LoVo (cell line): ENCODE data around the gene MYO5C.

Source experiments
- DNase-seq: peaks from one replicate; pipeline ENCODE4 v3.0.0-alpha.2; 2016; ENCODE audit warnings: low spot score

Gene MYO5C

DNA sequence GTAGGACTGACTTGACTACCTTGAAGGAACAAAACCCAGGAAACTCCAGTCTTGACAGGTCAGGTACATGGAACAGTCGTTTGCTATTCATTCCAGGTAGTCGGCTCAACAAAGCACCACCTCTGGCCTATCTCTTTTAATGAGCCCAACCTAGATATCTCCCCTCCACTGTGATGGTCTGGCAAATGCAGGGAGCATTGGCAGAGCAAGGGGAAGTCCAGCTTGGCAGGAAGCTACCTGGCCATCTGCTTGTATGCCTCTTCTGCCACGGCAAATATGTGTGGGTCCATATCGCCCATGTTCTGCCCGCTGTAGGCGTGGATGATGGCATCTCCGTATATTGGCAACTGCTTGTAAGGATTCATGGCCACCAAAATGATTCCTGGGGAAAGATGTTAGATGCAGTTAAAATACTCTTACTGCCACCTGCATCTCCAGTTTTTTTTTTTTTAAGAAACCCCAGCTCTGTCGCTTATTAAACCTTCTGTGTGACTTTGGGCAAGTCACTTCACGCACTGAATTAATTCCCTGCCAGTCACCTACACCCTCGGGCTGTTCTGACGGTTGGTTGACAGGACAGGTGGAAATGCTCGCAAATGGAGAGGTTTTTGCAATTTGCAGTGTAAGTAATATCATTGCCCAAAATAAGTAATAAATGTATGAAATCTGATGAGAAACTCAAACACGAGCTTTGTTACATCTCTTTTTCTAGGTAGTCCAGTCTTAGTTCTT is 16.8 kb downstream of the MYO5C start:
- DNase-seq: no peak

DNA sequence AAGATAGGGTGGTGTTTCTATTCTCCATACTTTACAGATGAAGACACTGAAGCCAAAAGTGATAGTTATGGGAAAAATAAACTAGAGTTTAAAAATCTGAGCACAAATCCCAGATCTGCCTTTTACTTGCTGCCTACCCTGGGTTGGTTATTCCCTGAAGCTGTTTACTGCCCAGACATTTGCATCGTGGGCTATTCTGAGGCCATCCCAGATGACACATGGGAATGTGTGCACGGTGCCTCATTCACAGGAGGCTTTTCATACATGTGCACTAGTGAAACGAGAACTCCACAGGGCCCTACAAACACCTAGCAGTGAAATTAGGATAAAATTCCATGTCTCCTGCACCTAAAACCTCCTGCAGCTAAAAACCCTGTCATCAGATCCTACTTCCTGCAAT is 17.5 kb downstream of the MYO5C start:
- DNase-seq: no peak

DNA sequence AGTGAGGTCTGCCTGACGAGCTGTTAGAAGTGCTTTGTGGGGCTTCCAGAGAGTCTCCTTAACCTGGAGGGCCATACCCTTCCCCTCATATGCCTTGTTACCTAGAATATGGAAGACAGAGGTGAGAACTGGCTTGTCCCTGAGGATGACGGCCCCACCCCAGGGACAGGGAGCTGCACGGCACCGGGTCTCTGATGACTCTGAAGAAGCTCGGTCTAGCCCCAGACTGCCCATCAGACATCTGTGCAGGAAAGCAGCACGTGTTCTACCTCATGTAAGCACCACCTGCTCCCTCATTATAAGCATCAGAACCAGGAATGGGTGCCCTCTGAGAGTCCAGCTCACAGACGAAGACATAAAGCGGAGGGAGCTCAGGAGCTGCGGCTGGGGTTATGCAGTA is 18.0 kb downstream of the MYO5C start:
- no peak for DNase-seq

DNA sequence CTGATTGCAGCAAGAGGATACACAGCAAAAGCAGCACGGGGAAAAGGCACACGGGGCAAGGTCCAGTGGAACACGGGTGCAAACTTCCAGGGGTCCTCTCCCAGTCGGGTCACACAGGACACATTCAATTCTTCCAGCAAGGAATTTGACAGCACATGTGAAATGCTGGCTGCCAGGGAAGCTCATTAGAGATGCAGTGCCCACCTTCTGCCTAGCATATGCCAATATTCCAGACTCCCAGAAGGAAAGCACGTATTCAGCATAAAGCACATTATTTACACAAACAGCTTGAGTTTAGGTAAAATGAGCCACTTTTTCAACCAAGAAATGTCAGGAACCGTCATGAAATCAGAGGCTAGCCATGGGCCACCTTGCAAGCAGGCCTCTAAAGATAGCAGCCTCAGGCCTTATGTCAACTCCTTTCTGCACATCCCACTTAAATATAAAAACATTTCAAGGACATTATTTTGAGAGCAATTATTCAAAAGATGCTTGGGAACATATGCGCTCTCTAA is 19.3 kb downstream of the MYO5C start:
- DNase-seq: no peak

DNA sequence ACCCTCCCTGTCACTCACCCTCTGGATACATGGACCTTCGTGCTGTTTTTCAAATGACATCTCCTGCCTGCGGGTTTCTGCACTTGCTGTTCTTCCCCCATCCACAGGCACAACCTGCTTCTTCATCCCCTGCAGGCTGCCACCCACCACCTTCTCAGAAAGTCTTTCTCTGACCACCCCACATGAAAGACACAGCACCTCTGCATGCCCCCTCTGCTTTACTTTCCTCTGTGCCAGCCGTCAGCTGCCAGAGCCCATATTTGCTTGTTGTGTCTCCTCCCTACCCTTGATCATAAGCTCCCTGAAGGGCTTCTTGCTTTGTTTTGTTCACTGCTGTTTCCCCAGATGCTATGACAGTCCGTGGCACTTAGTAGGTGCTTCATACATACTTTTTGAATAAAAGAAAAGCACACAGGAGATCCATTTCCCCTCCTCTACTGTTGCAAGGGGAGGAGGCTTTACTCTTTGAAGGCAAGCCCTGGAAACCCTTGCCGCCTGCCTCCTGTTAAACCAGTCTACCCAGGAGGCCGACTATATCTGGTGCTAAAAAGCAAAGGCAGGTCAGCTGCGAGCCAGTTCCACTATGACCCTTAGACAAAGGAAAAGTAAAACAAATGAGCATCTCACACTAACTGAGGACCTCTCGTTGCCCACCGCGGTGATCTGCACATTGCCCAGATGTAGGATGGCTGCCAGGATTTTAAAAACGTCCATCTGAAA is 31.9 kb downstream of the MYO5C start:
- no peak for DNase-seq

DNA sequence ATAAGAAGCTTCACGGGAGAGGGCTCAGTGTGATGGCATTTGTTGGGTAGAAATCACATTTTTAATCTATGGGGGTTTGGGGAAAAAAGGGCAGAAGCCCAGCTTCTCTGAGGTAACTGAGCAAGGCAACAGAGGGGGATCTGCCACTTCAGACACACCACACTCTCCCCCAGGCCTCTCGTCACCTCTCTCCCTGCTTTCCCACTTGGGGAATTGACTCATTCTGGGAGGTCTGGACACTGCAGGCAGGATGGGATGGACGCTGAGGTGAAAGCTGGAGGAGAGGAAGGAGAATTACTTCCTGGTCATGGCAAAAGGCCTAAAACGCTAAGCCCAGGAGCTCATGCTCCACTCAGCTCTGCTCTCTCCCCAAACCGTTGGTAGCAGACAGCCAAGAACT is 33.2 kb downstream of the MYO5C start:
- no peak for DNase-seq

DNA sequence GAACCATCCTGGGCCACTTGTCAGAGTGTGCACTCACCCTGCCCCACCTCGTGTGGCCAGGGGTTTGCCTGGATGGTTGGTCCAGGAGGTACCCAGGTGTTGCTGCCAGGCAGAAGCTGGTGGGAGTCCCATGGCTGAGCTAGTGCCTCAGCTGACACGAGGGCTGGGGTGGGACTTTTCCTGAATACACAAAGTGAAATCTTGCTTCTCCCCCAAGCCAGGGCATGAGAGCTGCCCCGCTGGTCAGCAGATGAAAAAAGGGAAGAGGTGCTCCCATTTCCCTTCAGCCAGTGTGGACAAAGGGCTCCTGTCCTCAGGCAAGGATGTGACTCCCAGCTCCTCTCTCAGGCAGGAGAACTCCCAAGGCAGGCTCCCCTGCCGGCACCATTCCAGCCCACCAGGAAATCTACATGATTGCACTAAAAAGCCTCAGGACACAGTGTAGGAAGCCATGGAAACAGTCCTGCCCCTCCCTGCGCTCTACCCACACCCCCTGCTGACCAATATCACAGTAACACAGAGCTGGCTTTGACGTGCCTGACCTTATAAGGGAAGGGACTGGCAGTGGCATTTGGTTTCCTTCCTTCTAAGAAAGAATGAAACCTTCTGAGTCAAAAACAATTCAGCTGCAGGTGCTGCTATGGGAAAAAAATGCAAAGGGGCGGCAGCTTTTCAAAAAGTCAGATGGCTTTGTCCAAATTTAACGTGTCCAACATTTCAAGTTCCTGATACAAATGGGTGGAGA is 33.9 kb downstream of the MYO5C start:
- peak; percentile 53 for DNase-seq

DNA sequence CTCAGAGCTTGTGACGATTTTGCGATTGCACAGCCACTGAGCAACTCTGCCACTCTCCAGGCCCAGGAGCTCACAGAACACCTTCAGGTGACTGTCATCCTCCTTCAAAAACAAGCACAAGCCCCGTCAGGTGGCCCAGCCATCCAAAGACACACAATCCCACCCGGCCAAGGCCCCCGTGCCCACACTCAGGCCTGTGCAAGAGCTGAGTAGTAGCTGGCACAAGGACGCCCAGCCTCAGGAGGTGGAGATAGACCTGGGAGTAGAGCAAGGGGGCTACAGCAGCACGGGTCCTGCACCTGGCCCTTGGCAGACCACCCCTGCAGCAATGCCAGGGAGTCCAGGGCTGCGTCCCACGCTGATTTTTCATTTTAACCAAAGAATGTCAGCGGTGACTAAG is 34.6 kb downstream of the MYO5C start:
- DNase-seq: no peak

DNA sequence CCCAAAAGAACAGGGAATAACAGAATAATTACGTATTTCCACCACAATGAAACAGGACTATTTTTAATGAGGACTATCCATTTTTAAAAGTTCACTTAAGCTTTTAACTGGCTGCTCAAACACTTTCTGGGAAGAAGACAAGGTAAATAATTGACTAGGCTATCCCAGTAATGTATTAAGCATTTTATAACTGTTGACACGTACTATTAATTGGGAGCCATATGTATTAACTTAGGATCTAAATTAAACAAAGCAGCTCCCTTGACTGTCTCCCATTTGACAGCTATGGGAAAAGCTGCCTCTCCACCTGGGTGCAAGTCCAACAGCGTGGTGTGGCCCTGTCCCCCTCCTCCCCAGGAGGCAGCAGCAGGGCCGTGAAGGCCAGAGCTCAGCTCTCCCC is 36.1 kb downstream of the MYO5C start:
- DNase-seq: no peak

DNA sequence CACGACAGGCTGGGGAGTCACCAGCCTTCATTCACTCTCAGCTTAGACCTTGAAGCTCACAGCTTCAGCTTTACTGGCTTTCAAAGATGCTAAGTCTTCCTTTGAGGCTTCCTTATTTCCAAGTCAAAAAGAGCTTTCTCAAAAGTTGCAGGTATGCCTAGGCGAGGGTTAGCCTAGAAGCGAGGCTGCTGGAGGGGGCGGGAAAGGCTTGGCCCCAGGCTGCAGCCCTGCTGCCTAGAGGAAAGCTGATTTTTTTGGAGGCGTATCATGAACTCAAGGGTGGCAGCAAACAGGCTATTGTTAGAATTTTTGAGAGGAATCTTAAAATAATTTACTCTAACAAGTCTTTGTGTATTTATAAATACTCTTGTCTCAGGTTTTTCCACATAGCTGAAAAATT is 37.1 kb downstream of the MYO5C start:
- DNase-seq: no peak

DNA sequence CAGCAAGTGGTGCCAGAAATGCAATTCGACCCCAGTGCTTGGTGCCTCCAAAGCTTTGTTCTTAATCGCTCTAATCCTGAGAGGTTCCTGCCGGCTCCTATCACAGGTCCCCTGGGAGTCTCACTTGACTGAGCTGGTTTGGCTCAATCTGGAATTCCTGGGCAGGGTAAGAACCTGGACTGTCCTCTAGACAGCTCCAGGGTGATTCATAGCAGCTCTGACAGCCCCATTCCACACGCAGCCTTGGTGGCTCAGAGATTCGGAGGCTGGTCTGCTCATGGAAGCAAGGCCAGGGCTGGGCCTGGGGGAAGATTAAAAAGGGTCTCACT is 37.9 kb downstream of the MYO5C start:
- DNase-seq: no peak

DNA sequence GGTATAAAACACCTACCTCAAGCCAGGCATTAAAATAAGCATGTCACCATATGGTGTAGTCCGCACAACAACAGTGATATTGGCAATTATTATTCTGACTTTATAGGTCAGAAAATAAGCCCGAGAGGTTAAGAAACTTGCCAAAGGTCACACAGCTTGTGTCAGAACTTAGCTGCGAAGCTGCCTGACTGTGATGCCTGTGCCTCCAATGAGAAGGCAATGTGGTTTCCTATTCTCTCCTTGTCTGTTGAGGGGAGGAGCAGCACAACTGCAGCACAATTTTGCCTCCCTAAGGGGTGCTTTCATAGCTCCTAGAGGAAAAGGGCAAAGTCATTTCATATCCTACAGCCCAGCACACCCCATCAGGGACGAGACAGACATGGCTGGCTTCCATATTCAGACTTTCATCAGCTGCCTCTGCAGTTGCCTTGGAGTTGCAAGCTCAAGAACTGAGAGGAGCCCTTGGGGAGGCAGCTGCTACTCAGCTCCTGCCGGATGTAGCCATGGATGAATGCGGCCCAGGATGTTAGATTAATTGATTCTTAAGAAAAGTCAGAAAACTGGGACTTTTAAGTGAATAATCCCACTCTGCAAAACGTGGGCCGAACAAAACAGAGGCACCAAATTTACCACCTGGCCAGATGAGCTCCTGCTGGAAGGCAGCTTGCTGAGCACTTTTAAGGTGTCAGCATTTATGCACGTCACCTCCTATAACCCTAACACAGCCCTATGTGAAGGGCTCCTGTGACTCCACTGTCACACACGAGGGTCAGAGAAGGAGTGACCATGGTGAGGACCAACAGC is 38.5 kb downstream of the MYO5C start:
- no peak for DNase-seq

DNA sequence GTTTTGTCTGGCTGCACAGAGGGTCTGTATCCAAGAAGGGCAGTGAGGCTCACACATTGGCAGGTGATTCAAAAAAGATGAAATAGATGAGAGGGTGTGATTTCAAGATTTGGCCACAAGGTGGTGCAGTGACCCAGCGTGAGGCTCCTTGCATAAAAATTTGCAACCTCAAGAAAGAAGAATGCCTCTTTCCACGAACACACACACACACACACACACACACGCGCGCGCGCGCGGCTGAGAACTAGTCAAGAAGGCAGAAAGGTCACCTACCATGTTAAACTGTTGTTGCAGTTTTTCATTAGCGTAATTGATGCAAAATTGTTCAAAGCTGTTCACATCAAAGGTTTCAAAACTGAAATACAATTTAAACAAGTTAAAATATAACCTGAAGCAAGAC is 39.2 kb downstream of the MYO5C start:
- peak; percentile 68 for DNase-seq

DNA sequence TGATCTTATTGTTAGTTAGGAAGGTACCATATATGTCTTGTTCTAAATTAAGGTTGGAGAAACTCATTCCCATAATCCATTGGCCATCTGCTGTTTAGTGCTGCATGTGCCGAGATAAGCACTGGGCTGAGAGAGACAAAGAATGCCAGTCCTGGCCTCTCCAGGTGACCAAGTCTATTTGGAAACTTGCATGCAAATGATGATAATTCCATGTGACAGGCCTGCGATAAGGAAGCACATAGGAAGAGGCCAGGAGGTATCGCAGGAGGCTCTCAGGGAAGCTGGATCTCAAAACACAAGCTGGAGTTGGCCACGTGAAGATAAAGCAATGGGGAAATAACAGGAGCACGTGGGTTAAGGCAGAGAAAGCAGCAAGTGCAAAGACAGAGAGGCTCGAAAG is 39.7 kb downstream of the MYO5C start:
- no peak for DNase-seq

DNA sequence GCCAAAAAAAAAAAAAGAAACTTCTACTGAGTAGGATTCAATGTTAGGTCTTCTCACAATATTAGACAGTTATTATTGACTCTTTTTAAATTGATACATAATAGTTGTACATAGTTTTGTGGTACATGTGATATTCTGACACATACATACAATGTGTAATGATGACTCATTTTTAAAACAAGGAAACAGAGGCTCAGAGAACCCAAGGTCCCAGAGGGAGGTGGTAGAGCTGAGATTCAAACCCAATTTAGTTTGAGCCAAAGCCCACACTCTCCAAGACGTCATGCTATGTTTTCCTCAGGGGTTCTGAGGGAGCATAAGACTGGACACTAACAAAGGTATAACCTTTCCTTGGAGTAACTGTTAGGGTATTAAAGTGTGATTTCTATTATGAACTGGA is 40.6 kb downstream of the MYO5C start:
- DNase-seq: no peak

DNA sequence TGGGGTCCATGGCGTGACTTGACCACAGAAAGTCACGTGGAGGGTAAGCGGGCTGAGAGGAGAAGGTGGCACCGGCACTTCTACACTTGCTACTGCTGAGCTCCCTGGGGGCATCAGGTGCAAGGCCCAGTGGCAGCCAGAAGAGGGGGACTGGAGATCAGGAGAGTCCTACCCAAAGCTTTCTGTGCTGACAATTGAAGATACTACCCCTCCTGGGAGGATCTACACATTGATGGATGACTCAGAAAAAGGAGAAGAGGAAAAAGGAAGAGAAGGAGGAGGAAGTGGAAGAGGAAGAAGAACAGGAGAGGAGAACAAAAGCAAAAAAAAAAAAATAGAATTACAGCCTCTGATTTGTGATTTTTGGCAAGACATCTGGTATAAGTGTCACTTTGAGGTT is 41.2 kb downstream of the MYO5C start:
- DNase-seq: no peak

DNA sequence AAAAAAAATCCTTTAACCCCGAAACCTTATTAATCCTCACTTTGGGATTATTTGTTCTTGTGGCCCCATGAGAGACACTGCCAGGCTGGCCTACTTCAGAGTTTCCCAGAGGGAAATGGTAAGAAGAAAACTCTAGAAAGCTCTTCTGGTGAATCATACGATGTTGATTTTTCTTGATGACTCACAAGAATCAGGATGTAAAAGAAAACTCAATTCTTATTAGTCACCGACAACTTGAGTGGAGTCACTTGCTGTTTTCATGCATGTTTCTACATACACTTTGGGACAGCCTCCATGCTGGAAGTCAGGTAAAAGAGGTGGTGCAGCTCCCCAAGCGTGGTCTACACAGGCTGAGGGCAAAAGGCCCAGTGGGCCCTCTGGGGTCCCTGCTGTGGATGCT is 42.8 kb downstream of the MYO5C start:
- peak; percentile 72 for DNase-seq

DNA sequence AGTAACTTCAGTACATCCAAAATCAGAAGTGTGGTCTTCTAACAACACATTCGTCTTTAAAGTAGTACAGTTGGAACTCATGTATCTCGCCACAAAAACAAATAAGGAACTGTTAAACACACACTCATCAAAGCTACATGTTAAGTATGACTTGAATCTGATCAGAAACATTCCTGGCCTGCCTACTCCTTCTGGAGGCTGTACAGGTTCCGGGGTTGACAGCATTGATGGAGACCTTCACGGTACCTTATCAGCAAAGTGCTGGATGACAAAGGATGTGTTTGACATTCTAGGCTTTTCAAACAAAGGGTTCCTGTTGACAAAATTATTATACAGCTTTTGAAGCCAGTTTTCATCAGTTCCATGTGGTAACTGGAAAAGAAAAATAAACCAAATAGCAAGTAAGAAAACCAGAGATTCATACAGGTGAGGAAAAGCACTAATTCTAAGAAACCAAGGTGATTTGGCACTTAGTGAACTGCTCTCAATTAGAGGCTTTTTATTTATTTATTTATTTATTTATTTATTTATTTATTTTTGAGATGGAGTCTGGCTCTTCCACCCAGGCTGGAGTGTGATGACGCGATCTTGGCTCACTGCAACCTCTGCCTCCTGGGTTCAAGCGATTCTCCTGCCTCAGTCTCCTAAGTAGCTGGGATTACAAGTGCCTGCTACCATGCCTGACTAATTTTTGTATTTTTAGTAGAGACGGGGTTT is 44.3 kb downstream of the MYO5C start:
- no peak for DNase-seq

DNA sequence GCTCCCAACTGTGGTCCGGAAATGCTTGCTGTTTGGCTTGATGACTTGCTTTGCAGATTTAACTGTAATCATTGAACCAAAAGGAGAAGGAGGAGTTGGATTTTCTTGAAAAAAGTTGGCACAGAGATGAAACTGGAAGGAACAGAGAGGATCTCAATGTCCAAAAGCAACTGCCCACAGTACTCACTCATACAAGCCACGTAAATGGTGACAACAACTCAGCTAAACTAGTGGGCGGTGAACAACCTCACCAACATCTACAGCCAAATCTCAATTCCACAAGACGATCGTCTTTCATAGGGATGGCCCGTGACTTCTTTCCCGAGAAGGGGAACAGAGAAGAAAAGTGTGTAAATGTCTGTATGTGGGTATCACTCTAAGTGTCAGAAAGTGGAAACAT is 48.1 kb downstream of the MYO5C start:
- no peak for DNase-seq

DNA sequence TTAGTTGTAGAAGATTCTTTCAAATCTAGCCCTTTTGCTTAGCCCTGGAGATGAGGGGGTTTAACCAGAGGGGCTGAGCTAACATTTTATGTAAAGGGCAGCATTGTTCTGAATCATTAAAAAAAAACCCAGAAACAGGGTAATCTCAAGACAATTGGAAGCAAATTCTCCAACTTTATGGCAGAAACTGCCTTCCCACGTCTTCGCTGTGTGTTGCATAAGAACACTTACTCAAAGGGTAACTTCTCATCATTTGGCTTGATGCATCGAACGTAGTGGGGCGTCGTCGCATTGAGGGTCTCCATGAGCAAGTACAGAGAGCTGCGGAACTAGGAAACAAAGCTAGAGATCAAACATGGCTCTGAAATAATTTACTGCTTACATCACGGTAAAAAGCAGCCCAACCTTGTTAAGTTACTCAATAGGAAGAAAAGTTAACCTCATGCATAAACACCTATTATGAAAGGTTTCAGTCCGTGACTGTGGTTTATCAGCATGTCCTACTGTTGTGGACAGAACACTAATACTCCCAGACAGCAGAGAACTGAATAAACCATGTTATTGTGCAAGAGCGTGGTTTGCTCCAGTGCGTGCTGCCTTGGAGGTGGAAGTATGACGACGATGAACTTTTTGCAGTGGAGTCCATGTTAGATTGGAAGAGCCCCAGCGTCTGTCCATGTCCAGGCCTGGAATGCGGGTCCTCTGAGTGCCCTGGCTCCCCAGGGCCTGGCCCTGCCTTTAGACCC is 48.7 kb downstream of the MYO5C start:
- DNase-seq: no peak
